ENCODE data around the gene SMIM28. TPM values are rescaled to one million over a fixed set of nuclear protein-coding genes. Genes with fewer than 3 reads are reported as not detected.

The SMIM28 gene
- total and polyA plus RNA-seq, 2 donors (not counting 1 experiment from before 2014, with no cell fraction given) = not detected

DNA sequence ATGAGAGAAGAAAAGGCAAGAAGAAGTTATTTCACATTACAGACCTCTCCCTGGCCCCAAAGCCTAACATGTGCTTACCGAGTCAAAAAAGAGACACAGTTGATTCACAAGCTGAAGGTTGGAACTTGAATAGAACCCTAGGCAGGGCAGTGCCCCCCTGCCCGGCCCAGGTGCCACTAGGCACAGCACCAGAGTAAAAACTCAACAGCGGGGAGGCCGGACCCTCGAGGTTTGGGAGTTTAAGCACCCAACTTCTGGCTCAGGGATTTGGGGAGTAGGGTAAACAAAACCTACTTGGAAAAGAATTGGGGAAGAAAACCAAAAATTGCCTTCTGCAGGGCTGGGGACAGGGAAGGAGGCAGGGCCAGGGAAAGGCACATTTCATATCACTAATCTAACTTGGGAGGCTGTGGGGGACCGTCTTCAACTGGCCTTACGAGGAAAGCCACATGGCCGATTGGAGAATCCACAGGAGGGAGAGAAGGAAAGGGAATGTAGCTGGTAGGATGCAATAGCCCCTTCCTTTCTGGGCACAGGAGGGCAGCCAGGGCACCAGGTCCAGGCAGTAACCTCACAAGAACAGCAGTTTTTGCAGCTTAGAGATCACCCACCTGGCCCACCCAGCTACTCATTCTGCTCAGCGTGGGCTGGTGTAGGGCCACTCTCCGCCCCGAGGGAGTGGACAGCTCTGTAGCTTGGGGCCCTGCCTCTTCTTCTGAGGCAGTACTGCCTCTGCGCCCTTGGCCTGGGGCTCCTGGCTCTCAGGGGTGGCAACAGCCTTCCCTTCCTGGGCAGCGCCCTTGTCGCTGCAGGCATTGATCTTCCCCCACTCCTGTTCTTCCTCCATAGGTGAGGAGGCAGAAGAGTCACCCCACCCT, 24.5 kb downstream of the SMIM28 start:
- H3K9me3 ChIP-seq (ENCODE audit: control insufficient read depth, insufficient read depth, low read depth, low read length) = no peaks in the 10 kb centered on the region
- no peak for DNase-seq (ENCODE audit: low read depth in 2 of 2)
- no peak overlapping the region for H3K27ac ChIP-seq (ENCODE audit: insufficient read depth, low read length)
- H3K9ac ChIP-seq (ENCODE audit: insufficient read depth, low read length) = no peak overlapping the region
- no peaks in the 10 kb centered on the region for H4K20me1 ChIP-seq (ENCODE audit: control insufficient read depth, extremely low read depth, insufficient read depth, low read length)
- H3K27me3 ChIP-seq (ENCODE audit: control insufficient read depth, insufficient read depth, low read length) = no peaks in the 10 kb centered on the region
- TF ChIP-seq EZH2 (IDR thresholded peaks at IDR 0.05; ENCODE audit: low read length, missing control alignments) (no peak), CTCF (conservative IDR thresholded peaks at IDR 0.05 in 1 of 2, IDR thresholded peaks at IDR 0.05 in 1 of 2; ENCODE audit: low read depth in 1 of 2, low read length in 2 of 2) (no peak)
- H3K4me3 ChIP-seq (replicated peaks in 1 of 4; ENCODE audit: control extremely low read depth in 1 of 4, insufficient read depth in 1 of 4, low read depth in 3 of 4, low read length in 4 of 4) = no peak overlapping the region
- peaks cover 2% of the 10 kb centered on the region for H3K4me1 ChIP-seq (ENCODE audit: control insufficient read depth, extremely low read depth, insufficient read depth, low read length)
- no peak overlapping the region for H3K4me2 ChIP-seq (ENCODE audit: extremely low read depth, insufficient read depth, low read length)
- no peak overlapping the region for H2AFZ ChIP-seq (ENCODE audit: low read length)
- no peaks in the 10 kb centered on the region for H3K79me2 ChIP-seq (ENCODE audit: control insufficient read depth, insufficient read depth, low read length)
- H3K36me3 ChIP-seq (ENCODE audit: control insufficient read depth, insufficient read depth, low read length) = peaks cover 6% of the 10 kb centered on the region

DNA sequence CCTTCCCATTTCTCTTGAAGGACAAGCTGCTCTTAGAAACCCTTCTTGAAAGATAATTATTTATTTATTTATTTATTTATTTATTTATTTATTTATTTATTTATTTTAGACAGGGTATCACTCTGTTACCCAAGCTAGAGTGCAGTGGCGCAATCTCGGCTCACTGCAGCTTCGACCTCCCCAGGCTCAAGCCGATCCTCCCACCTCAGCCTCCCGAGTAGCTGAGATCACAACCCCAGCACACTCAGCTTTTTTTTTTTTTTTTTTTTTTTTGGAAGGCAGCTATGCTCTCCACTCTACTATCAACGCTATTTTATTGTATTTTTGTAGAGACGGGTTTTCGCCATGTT, 25.1 kb downstream of the SMIM28 start:
- Histone ChIP-seq H3K27me3 (ENCODE audit: control insufficient read depth, insufficient read depth, low read length) (no peaks in the 10 kb centered on the region), H3K4me2 (ENCODE audit: extremely low read depth, insufficient read depth, low read length) (peak overlapping the region; percentile 90), H3K4me1 (ENCODE audit: control insufficient read depth, extremely low read depth, insufficient read depth, low read length) (peaks cover 1% of the 10 kb centered on the region), H3K4me3 (replicated peaks in 1 of 4; ENCODE audit: control extremely low read depth in 1 of 4, insufficient read depth in 1 of 4, low read depth in 3 of 4, low read length in 4 of 4) (peak overlapping the region in 1 of 4 experiments; percentile 91), H3K9ac (ENCODE audit: insufficient read depth, low read length) (no peak overlapping the region), H2AFZ (ENCODE audit: low read length) (no peak overlapping the region), H3K9me3 (ENCODE audit: control insufficient read depth, insufficient read depth, low read depth, low read length) (no peaks in the 10 kb centered on the region), H3K36me3 (ENCODE audit: control insufficient read depth, insufficient read depth, low read length) (peaks cover 7% of the 10 kb centered on the region), H3K27ac (ENCODE audit: insufficient read depth, low read length) (no peak overlapping the region), H4K20me1 (ENCODE audit: control insufficient read depth, extremely low read depth, insufficient read depth, low read length) (no peaks in the 10 kb centered on the region), H3K79me2 (ENCODE audit: control insufficient read depth, insufficient read depth, low read length) (no peaks in the 10 kb centered on the region)
- DNase-seq (ENCODE audit: low read depth in 2 of 2) = no peak
- TF ChIP-seq EZH2 (IDR thresholded peaks at IDR 0.05; ENCODE audit: low read length, missing control alignments) = no peak
- no peak for TF ChIP-seq CTCF (conservative IDR thresholded peaks at IDR 0.05 in 1 of 2, IDR thresholded peaks at IDR 0.05 in 1 of 2; ENCODE audit: low read depth in 1 of 2, low read length in 2 of 2)

- H3K79me2 ChIP-seq (ENCODE audit: control insufficient read depth, insufficient read depth, low read length) = no peaks in the 10 kb centered on the region
- H3K27ac ChIP-seq (ENCODE audit: insufficient read depth, low read length) = peak overlapping the region; percentile 52
- peak overlapping the region; percentile 72 to 91 (median 75) for H3K4me3 ChIP-seq (replicated peaks in 1 of 4; ENCODE audit: control extremely low read depth in 1 of 4, insufficient read depth in 1 of 4, low read depth in 3 of 4, low read length in 4 of 4)
- H3K9ac ChIP-seq (ENCODE audit: insufficient read depth, low read length) = peak overlapping the region; percentile 68
- H3K4me2 ChIP-seq (ENCODE audit: extremely low read depth, insufficient read depth, low read length) = peak overlapping the region; percentile 90
- peak in 1 of 2 donors; percentile 20 for DNase-seq (ENCODE audit: low read depth in 2 of 2)
- H3K36me3 ChIP-seq (ENCODE audit: control insufficient read depth, insufficient read depth, low read length) = peaks cover 7% of the 10 kb centered on the region
- H3K27me3 ChIP-seq (ENCODE audit: control insufficient read depth, insufficient read depth, low read length) = no peaks in the 10 kb centered on the region
- peak overlapping the region; percentile 88 for H2AFZ ChIP-seq (ENCODE audit: low read length)
- H3K9me3 ChIP-seq (ENCODE audit: control insufficient read depth, insufficient read depth, low read depth, low read length) = no peaks in the 10 kb centered on the region
- H3K4me1 ChIP-seq (ENCODE audit: control insufficient read depth, extremely low read depth, insufficient read depth, low read length) = no peaks in the 10 kb centered on the region
- no peaks in the 10 kb centered on the region for H4K20me1 ChIP-seq (ENCODE audit: control insufficient read depth, extremely low read depth, insufficient read depth, low read length)
- no peak for TF ChIP-seq EZH2 (IDR thresholded peaks at IDR 0.05; ENCODE audit: low read length, missing control alignments)
- TF ChIP-seq CTCF (conservative IDR thresholded peaks at IDR 0.05 in 1 of 2, IDR thresholded peaks at IDR 0.05 in 1 of 2; ENCODE audit: low read depth in 1 of 2, low read length in 2 of 2) = peak; percentile 14
These were observed 25.7 kb downstream of the SMIM28 start for GRCh38 chr6:138403324-138403800.

All from fibroblast of lung (primary cell).